Smooth muscle cell (in vitro differentiated cells): ENCODE results near the gene TTLL1. TPM values are rescaled to one million over a fixed set of nuclear protein-coding genes. Genes with fewer than 3 reads are reported as not detected.

Experiments
- DNase-seq: peaks from one replicate; lab custom pipeline; 2025; ENCODE audit not compliant: unreplicated experiment; lab: John Stamatoyannopoulos, UW
- H2AFZ ChIP-seq: fragments of 200-600 bp; sonication (generic); 2 replicates; pipeline ENCODE4 v1.6.0; 2016; ENCODE audit warnings: antibody characterized with exemption, low read depth, mild to moderate bottlenecking
- H3F3A ChIP-seq: fragments of 200-600 bp; sonication (generic); 2 replicates; pipeline ENCODE4 v1.6.0; 2017; ENCODE audit warnings: antibody characterized with exemption, low read depth
- H3K27ac ChIP-seq: fragments of 200-600 bp; sonication (generic); 2 replicates; pipeline ENCODE4 v1.5.1; 2016; ENCODE audit warnings: low read depth, mild to moderate bottlenecking
- H3K27me3 ChIP-seq: fragments of 200-600 bp; sonication (generic); 2 replicates; pipeline ENCODE4 v1.6.1; 2016; ENCODE audit warnings: low read depth, mild to moderate bottlenecking
- H3K36me3 ChIP-seq: fragments of 200-600 bp; sonication (generic); 2 replicates; pipeline ENCODE4 v1.5.1; 2016; ENCODE audit warnings: low read depth
- H3K4me1 ChIP-seq: fragments of 200-600 bp; sonication (generic); 2 replicates; pipeline ENCODE4 v1.5.1; 2016; ENCODE audit warnings: low read depth
- H3K4me2 ChIP-seq: fragments of 200-600 bp; sonication (generic); 2 replicates; pipeline ENCODE4 v1.6.0; 2016; ENCODE audit warnings: mild to moderate bottlenecking
- H3K4me3 ChIP-seq: fragments of 200-600 bp; sonication (generic); 2 replicates; pipeline ENCODE4 v1.5.1; 2016; ENCODE audit warnings: mild to moderate bottlenecking
- H3K79me2 ChIP-seq: fragments of 200-600 bp; sonication (generic); 2 replicates; pipeline ENCODE4 v1.6.0; 2016; ENCODE audit warnings: low read depth, mild to moderate bottlenecking
- H3K9ac ChIP-seq: fragments of 200-600 bp; sonication (generic); 2 replicates; pipeline ENCODE4 v1.6.0; 2016; ENCODE audit warnings: low read depth
- H3K9me3 ChIP-seq: fragments of 200-600 bp; sonication (generic); replicated peaks from 2 replicates; pipeline ENCODE4 v1.5.1; 2016; ENCODE audit warnings: low read depth
- H4K20me1 ChIP-seq: fragments of 200-600 bp; sonication (generic); 2 replicates; pipeline ENCODE4 v1.6.0; 2016; ENCODE audit warnings: low read depth
- CTCF ChIP-seq: fragments of 200-600 bp; sonication (generic); IDR thresholded peaks from 2 replicates; pipeline ENCODE4 v1.5.1; 2017; ENCODE audit warnings: borderline replicate concordance, mild to moderate bottlenecking, antibody characterized with exemption; ENCODE audit not compliant: insufficient read depth, poor library complexity, severe bottlenecking
- WGBS: methylation state at CpG from one replicate; pipeline ENCODE4 v1.1.7; 2016; ENCODE audit warnings: low lambda C conversion rate; 5-methylcytosine and 5-hydroxymethylcytosine counted together
- polyA plus RNA-seq: library from polyadenylated mRNA; unstranded; fragments of >200 nt; fragmentation: Nextera tagmentation; extraction: Ambion mirVana; gene quantifications from 2 replicates; pipeline ENCODE4 v1.2.1, GENCODE V29; 2016
- total RNA-seq: library from RNA; depleted of rRNA; stranded (reverse); fragments of >200 nt; gene quantifications from 2 replicates; pipeline ENCODE4 v1.2.3, GENCODE V29; 2014

TTLL1 gene
- total and polyA plus RNA-seq, 2 experiments from 2014 or later, result 12.7 to 17.7 TPM

GRCh38 chr22:43127166-43127908 is 38.1 kb upstream of the TTLL1 start:
- Histone ChIP-seq H4K20me1 (no peaks in the 10 kb centered on the region), H2AFZ (no peak overlapping the region), H3K9me3 (no peaks in the 10 kb centered on the region), H3K36me3 (no peaks in the 10 kb centered on the region), H3K4me2 (peak overlapping the region; percentile 62), H3K4me3 (no peak overlapping the region), H3K27me3 (no peaks in the 10 kb centered on the region), H3K9ac (no peak overlapping the region), H3K79me2 (no peaks in the 10 kb centered on the region), H3K27ac (peak overlapping the region; percentile 71), H3K4me1 (no peaks in the 10 kb centered on the region), H3F3A (no peaks in the 10 kb centered on the region)
- DNase-seq, result no peak
- no peak for TF ChIP-seq CTCF
- WGBS, result 71% methylated on average over 17 of the region's 17 CpGs

- Histone ChIP-seq H3K36me3 (no peaks in the 10 kb centered on the region), H3K27ac (peak overlapping the region; percentile 71), H3K4me2 (peak overlapping the region; percentile 62), H3K27me3 (no peaks in the 10 kb centered on the region), H4K20me1 (no peaks in the 10 kb centered on the region), H3K4me3 (no peak overlapping the region), H3K9me3 (no peaks in the 10 kb centered on the region), H2AFZ (no peak overlapping the region), H3K79me2 (no peaks in the 10 kb centered on the region), H3K4me1 (no peaks in the 10 kb centered on the region), H3K9ac (peak overlapping the region; percentile 35), H3F3A (no peaks in the 10 kb centered on the region)
- no peak for TF ChIP-seq CTCF
- 42% methylated on average over 5 of the region's 5 CpGs for WGBS
- no peak for DNase-seq
These were observed 37.4 kb upstream of the TTLL1 start for GRCh38 chr22:43126501-43127165.

- Histone ChIP-seq H2AFZ (no peak overlapping the region), H3K27ac (no peak overlapping the region), H3K4me2 (no peak overlapping the region), H3K9ac (no peak overlapping the region), H3F3A (no peaks in the 10 kb centered on the region), H3K9me3 (no peaks in the 10 kb centered on the region), H3K4me1 (no peaks in the 10 kb centered on the region), H3K79me2 (no peaks in the 10 kb centered on the region), H3K27me3 (peaks cover 6% of the 10 kb centered on the region), H4K20me1 (no peaks in the 10 kb centered on the region), H3K4me3 (no peak overlapping the region), H3K36me3 (no peaks in the 10 kb centered on the region)
- 84% methylated on average over 7 of the region's 7 CpGs for WGBS
- no peak for TF ChIP-seq CTCF
- DNase-seq, result no peak
These were observed 29.8 kb upstream of the TTLL1 start for GRCh38 chr22:43118953-43119458.
